MM.1S (cell line): ENCODE measurements around the gene MAP3K20.
"Not testable (repeated sequence)": the region's sequence is repeated elsewhere in the genome, so short reads cannot be mapped to it uniquely, and the experiment has no call there.

Experiments
- DNase-seq: peaks from one replicate; pipeline ENCODE4 v3.0.0-alpha.2; 2015
- H2AFZ ChIP-seq: fragments of 300-600 bp; sonication (generic); 2 replicates; pipeline ENCODE4 v1.6.0; 2016; ENCODE audit warnings: antibody characterized with exemption, low read length
- H3F3A ChIP-seq: fragments of 300-600 bp; sonication (generic); 2 replicates; pipeline ENCODE4 v1.6.1; 2016; ENCODE audit warnings: mild to moderate bottlenecking, antibody characterized with exemption, low read length, moderate library complexity, mixed read lengths; ENCODE audit not compliant: insufficient read depth
- H3K27ac ChIP-seq: fragments of 300-600 bp; sonication (generic); 2 replicates; pipeline ENCODE4 v1.5.1; 2016; ENCODE audit warnings: mild to moderate bottlenecking, low read length
- H3K27me3 ChIP-seq: fragments of 300-600 bp; sonication (generic); replicated peaks from 2 replicates; pipeline ENCODE4 v1.6.0; 2016; ENCODE audit warnings: low read length; ENCODE audit not compliant: insufficient read depth
- H3K36me3 ChIP-seq: fragments of 300-600 bp; sonication (generic); replicated peaks from 2 replicates; pipeline ENCODE4 v1.6.1; 2016; ENCODE audit warnings: mild to moderate bottlenecking, low read length, mixed read lengths; ENCODE audit not compliant: insufficient read depth
- H3K4me1 ChIP-seq: fragments of 300-600 bp; sonication (generic); 2 replicates; pipeline ENCODE4 v1.6.1; 2016; ENCODE audit warnings: low read length, mixed read lengths
- H3K4me2 ChIP-seq: fragments of 300-600 bp; sonication (generic); 2 replicates; pipeline ENCODE4 v1.6.0; 2016; ENCODE audit warnings: low read depth, low read length
- H3K4me3 ChIP-seq: fragments of 300-600 bp; sonication (generic); 2 replicates; pipeline ENCODE4 v1.5.1; 2016; ENCODE audit warnings: low read length, mixed read lengths
- H3K79me2 ChIP-seq: fragments of 300-600 bp; sonication (generic); 2 replicates; pipeline ENCODE4 v1.6.1; 2016; ENCODE audit warnings: mixed run types, low read length, mixed read lengths
- H3K9ac ChIP-seq: fragments of 300-600 bp; sonication (generic); 2 replicates; pipeline ENCODE4 v1.6.1; 2016; ENCODE audit warnings: low read length, mixed read lengths
- H3K9me2 ChIP-seq: fragments of 300-600 bp; sonication (generic); replicated peaks from 2 replicates; pipeline ENCODE4 v1.6.1; 2016; ENCODE audit warnings: mild to moderate bottlenecking, low read length, mixed read lengths; ENCODE audit not compliant: insufficient read depth
- H3K9me3 ChIP-seq: fragments of 300-600 bp; sonication (generic); replicated peaks from 2 replicates; pipeline ENCODE4 v1.6.1; 2016; ENCODE audit warnings: mild to moderate bottlenecking, low read length, mixed read lengths; ENCODE audit not compliant: insufficient read depth
- H4K20me1 ChIP-seq: fragments of 300-600 bp; sonication (generic); 2 replicates; pipeline ENCODE4 v1.6.1; 2016; ENCODE audit warnings: mild to moderate bottlenecking, low read length, moderate library complexity, mixed read lengths; ENCODE audit not compliant: insufficient read depth
- CTCF ChIP-seq: fragments of 300-600 bp; sonication (generic); IDR thresholded peaks from 2 replicates; pipeline ENCODE4 v1.5.1; 2016; ENCODE audit warnings: antibody characterized with exemption, low read length, mixed read lengths
- EZH2 ChIP-seq: fragments of 300-600 bp; sonication (generic); optimal IDR thresholded peaks from 2 replicates; pipeline ENCODE3; 2017; ENCODE audit warnings: low read depth, mild to moderate bottlenecking, antibody characterized with exemption, low read length, mixed read lengths
- EZH2phosphoT487 ChIP-seq: fragments of 300-600 bp; sonication (generic); IDR thresholded peaks from 2 replicates; pipeline ENCODE4 v1.6.1; 2018; ENCODE audit warnings: antibody characterized with exemption, low read length

MAP3K20 gene

GRCh38 chr2:173279527-173279868 is 203.9 kb downstream of the MAP3K20 start:
- Histone ChIP-seq H3K79me2 (no peaks in the 10 kb centered on the region), H3K9ac (no peak overlapping the region), H3K9me2 (no peaks in the 10 kb centered on the region), H3F3A (no peaks in the 10 kb centered on the region), H3K9me3 (no peaks in the 10 kb centered on the region), H2AFZ (no peak overlapping the region), H4K20me1 (no peaks in the 10 kb centered on the region), H3K27me3 (no peaks in the 10 kb centered on the region), H3K27ac (no peak overlapping the region), H3K36me3 (no peaks in the 10 kb centered on the region), H3K4me1 (no peaks in the 10 kb centered on the region), H3K4me3 (no peak overlapping the region), H3K4me2 (no peak overlapping the region)
- no peak for TF ChIP-seq EZH2
- no peak for TF ChIP-seq EZH2phosphoT487
- TF ChIP-seq CTCF, result no peak
- DNase-seq, result no peak

GRCh38 chr2:173280853-173281252 is 205.2 kb downstream of the MAP3K20 start:
- no peaks in the 10 kb centered on the region for H3F3A ChIP-seq
- no peak overlapping the region for H3K27ac ChIP-seq
- TF ChIP-seq EZH2, result no peak
- TF ChIP-seq EZH2phosphoT487, result no peak
- TF ChIP-seq CTCF, result no peak
- no peak overlapping the region for H3K4me3 ChIP-seq
- H3K9me3 ChIP-seq, result no peaks in the 10 kb centered on the region
- no peaks in the 10 kb centered on the region for H3K4me1 ChIP-seq
- no peaks in the 10 kb centered on the region for H3K36me3 ChIP-seq
- H3K9ac ChIP-seq, result no peak overlapping the region
- no peak overlapping the region for H2AFZ ChIP-seq
- no peaks in the 10 kb centered on the region for H3K9me2 ChIP-seq
- no peaks in the 10 kb centered on the region for H4K20me1 ChIP-seq
- DNase-seq, result no peak
- H3K27me3 ChIP-seq, result no peaks in the 10 kb centered on the region
- H3K79me2 ChIP-seq, result no peaks in the 10 kb centered on the region
- H3K4me2 ChIP-seq, result no peak overlapping the region

- H3K9ac ChIP-seq, H3K27me3 ChIP-seq, DNase-seq: not testable (repeated sequence)
These were observed 206.3 kb downstream of the MAP3K20 start for GRCh38 chr2:173281898-173282297.

GRCh38 chr2:173282795-173283545 is 207.3 kb downstream of the MAP3K20 start:
- H3K9me2 ChIP-seq, result no peaks in the 10 kb centered on the region
- H3K4me1 ChIP-seq, result no peaks in the 10 kb centered on the region
- TF ChIP-seq EZH2, result no peak
- TF ChIP-seq EZH2phosphoT487, result no peak
- no peak for TF ChIP-seq CTCF

More at GRCh38 chr2:173281898-173282297, 206.3 kb downstream of the MAP3K20 start:
- not testable (repeated sequence) for H3K4me2 ChIP-seq, H3K9me3 ChIP-seq, H3F3A ChIP-seq, H3K79me2 ChIP-seq, H2AFZ ChIP-seq, H4K20me1 ChIP-seq, H3K4me3 ChIP-seq, H3K36me3 ChIP-seq, H3K9me2 ChIP-seq, H3K27ac ChIP-seq, H3K4me1 ChIP-seq

More at GRCh38 chr2:173282795-173283545, 207.3 kb downstream of the MAP3K20 start:
- Histone ChIP-seq H4K20me1 (no peaks in the 10 kb centered on the region), H3K9me3 (no peaks in the 10 kb centered on the region), H2AFZ (no peak overlapping the region), H3K27me3 (no peaks in the 10 kb centered on the region), H3K36me3 (no peaks in the 10 kb centered on the region), H3K27ac (no peak overlapping the region), H3K4me3 (no peak overlapping the region), H3K79me2 (no peaks in the 10 kb centered on the region), H3K4me2 (no peak overlapping the region), H3F3A (no peaks in the 10 kb centered on the region), H3K9ac (no peak overlapping the region)
- no peak for DNase-seq
